T1000 (cell line): ENCODE measurements around the gene SPNS1.

ENCODE experiments used
- DNase-seq: peaks from one replicate; lab custom pipeline; 2025; ENCODE audit warnings: mixed read lengths; lab: John Stamatoyannopoulos, UW

SPNS1 gene

DNA sequence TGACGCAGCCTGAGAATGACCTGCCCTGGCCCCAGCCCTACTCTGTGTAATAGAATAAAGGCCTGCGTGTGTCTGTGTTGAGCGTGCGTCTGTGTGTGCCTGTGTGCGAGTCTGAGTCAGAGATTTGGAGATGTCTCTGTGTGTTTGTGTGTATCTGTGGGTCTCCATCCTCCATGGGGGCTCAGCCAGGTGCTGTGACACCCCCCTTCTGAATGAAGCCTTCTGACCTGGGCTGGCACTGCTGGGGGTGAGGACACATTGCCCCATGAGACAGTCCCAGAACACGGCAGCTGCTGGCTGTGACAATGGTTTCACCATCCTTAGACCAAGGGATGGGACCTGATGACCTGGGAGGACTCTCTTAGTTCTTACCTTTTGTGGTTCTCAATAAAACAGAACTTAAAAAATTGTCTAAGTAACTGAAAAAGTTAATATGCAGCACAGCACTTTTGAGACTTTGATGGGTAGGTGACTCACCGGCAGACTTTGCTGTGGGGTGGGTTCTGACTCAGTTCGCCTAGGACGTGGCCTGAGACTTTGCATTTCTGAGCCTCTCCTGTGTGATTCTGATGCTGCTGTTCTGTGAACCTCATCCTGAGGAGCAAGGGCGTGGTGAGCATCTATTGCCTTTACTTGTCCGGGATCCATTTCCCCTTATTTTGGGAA, 15.9 kb downstream of the SPNS1 start:
- DNase-seq = no peak

DNA sequence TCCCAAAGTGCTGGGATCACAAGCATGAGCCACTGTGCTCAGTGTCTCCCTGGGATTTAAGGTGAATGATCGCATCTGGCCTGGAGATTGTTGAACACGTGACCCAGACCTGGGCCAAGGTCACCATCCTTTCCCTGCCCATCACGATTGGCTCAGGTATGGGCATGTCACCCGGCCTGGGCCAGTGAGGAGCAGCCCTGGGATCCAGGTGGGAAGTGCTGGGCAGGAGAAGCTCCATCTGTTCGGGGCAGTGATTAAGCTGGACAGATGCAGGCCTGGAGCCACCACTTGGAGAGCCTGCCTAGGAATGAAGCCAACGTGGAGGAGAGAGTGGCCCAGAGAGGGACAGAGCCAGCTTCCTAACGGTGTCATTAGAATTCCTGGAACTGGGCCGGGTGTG, 17.1 kb downstream of the SPNS1 start:
- DNase-seq = no peak

DNA sequence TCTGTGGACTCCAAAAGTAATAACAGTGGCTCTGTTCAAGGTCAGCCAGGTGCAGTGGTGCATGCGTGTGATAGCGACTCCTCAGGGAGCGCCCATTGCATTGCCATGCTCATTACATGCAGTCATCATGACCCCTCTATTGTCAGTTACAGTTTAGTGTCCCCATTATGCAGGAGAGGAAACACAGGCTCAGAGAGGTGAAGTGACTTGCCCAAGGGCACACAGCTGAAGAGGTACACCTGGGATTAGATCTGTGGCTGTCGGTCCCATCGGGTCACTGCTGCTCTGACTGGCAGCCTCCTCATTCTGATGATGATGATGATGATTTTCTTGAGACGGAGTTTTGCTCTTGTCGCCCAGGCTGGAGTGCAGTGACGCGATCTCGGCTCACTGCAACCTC, 17.9 kb downstream of the SPNS1 start:
- no peak for DNase-seq

DNA sequence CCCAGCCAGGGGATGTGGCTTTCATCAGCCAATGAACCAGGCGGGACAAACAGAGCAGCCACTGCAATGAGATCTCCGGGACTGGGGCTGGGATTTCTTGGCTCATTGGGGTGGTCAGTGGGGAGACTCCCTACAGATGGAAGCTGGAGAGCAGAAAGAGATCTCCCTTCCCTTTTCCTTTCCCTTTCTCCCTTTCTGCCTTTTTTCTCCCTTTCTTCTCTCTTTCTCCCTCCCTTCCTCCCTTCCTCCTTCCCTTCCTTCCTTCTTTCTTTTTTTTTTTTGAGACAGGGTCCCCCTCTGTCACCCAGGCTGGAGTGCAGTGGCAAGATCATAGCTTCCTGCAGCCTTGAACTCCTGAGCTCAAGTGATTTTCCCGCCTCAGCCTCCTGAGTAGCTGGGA, 24.3 kb downstream of the SPNS1 start:
- no peak for DNase-seq

DNA sequence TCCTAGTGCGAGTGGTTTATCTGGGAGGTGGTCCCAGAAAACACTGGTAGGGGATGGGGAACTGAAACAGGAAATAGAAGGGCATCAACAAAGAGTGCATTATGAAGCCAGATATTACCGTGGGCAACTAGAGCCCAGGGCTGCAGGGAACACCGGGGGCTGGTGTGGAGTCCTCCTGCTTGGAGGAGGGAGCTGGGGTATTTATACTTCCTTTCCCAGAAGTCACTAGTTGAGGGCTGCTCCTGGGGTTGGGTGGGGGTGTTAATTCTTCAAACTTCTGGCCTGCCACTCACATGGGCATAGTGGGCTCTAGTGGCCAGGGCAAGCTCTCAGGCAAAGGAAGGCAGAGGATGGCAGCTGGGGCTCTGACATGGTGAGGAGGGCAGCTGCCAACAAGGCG, 25.0 kb downstream of the SPNS1 start:
- no peak for DNase-seq

DNA sequence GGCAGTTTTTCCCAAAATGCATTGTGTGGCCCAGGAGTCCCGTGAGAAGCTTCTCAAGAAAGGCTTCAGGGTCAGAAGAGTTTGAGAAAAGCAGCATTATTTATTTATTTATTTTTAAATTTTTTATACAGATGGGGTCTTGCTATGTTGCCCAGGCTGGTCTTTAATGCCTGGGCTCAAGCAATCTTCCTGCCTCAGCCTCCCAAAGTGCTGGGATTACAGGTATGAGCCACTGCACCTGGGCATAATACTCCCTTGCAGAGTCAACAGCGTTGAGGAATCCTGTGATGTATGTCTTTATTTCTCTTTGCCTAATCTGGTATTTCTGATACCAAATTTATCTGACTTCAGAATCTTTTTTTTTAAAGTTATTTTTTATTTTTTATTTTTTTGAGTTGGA, 25.4 kb downstream of the SPNS1 start:
- no peak for DNase-seq

DNA sequence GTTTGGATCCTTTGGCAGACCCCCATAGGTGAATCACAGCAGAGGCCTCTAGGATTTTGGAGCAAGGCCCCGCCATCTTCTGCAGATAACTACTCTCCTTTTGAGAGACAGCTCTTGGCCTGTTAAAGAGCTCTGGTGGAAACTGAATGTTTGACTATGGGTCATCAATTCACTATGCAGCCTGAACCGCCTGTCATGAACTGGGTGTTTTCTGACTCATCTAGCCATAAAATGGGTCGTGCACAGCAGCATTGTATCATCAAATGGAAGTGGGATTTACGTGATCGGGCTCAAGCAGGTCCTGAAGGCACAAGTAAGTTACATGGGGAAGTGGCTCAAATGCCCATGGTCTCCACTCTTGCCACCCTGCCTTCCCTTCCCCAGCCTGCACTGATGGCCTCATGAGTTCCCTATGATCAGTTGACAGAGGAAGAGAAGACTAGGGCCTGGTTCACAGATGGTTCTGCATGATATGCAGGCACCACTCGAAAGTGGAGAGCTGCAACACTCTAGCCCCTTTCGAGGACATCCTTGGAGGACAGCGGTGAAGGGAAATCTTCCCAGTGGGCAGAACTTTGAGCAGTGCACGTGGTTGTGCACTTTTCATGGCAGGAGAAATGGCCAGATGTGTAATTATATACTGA, 30.0 kb downstream of the SPNS1 start:
- peak; percentile 9 for DNase-seq

DNA sequence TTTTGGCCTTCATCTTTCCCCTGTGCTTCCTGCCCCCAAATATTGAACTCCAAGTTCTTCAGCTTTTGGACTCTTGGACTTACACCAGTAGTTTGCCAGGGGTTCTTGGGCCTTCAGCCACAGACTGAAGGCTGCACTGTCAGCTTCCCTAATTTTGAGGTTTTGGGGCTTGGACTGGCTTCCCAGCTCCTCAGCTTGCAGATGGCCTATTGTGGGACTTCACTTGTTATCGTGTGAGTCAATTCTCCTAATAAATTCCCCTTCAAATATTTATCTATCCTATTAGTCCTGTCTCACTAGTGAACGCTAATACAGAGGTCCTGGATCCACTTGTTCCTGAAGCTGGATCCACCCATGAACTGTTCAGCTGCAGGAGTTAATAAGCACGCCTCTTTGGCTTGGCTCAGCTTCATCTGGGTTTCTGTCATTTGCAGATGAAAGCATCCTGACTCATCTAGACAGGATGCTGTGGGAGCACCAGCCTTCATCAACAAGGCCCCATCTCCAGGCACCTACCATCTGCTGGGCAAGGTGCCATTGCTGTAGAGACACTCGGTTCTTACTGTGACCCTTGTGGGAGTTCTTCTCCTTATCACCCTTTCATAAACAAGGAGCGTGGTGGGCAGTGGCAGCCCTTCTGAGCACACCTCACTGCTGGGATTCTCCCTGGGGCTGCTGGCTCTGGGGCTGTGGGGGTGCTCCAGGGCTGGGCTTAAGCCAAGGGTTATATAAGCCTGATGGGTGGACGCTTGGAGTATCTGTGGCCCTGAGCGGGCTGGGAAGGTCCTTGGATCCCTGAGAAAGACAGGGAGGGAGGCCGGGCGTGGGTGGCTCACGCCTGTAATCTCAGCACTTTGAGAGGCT, 33.4 kb downstream of the SPNS1 start:
- no peak for DNase-seq

DNA sequence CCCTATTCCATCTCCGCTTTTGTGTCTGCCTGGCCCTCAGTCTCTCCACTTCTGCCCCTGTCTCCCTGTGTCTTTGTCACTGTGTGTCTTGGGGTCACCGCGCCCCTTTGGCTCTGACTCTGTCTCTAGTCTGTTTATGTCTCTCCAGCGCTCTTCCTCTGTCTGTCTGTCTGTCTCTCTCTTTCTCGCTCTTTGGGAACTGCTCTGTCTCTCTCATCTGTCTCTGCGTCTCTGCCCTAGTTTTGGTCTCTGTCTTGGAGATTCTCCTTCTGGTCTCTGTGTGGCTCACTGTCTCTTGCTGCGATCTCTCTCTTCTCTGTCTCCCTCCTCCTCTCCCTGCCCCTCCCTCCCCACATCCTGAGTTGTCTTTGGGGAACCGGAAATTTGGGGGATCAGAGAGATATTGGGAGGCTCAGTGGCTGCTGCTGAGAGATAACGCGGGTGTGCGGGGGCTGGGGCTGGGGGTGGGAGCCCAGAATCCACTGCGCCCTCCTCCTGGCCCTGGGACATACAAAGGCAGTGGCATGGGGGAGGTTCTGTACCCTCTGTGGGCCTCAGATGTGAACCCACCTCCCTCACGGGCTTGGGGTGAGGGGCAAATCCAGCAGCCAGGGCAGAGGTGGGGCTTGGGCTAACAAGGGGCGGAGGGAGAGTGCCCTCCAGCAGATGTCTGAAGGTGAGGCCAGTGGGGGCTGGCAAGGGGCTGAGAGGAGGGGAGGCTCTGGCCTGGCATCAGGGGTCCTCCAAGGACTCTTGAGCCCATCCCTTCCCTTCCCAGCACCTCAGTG, 34.7 kb downstream of the SPNS1 start:
- no peak for DNase-seq

DNA sequence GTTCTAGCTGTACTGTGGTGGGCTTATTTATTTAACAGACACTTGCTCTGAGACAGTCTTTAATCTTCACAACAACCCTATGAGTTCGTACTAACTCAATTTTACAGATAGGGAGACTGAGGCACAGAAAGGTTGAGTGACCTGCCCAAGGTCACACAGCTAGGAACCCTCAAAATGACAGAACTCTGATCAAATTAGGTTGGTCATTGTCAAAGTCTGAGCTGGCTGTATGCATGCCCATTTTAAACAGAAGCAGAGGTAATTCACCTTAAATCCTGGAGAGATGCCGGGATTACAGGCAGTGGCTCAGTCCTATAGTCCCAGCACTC, 35.2 kb downstream of the SPNS1 start:
- no peak for DNase-seq

DNA sequence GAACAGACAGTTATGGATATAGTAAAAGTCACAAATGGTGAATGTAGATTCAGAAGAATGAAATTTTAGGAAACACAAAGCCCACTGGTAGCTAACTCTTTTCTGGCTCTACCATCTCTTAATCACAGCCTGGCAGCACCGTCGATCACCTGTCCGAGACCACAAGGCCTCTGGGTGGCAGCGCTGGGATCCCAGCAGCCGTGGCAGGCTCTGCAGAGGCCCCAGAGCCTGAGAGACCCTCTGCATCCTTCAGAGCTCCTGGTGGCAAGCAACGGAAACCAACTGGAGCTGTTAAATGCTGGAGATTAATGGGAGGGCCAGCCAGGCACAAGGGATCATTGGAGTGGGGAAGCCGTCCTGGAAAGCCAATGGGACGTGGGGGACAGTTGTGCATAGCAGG, 36.5 kb downstream of the SPNS1 start:
- DNase-seq = no peak

DNA sequence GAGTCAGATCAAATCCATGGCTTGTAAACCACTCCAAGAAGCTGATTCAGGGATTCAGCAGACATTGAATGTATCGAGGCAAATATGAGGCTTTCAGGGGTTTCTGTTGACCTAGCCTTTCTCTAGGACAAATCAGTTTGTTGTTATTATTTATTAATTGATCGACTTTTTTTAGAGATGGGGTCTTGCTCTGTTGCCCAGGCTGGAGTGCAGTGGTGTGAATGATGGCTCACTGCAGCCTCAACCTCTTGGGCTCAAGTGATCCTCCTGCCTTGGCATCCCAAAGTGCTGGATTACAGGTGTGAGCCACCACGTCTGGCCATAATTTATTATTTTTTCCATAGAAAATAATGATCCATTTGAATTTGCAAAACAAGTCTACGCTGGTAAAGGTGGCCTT, 37.3 kb downstream of the SPNS1 start:
- DNase-seq = no peak

DNA sequence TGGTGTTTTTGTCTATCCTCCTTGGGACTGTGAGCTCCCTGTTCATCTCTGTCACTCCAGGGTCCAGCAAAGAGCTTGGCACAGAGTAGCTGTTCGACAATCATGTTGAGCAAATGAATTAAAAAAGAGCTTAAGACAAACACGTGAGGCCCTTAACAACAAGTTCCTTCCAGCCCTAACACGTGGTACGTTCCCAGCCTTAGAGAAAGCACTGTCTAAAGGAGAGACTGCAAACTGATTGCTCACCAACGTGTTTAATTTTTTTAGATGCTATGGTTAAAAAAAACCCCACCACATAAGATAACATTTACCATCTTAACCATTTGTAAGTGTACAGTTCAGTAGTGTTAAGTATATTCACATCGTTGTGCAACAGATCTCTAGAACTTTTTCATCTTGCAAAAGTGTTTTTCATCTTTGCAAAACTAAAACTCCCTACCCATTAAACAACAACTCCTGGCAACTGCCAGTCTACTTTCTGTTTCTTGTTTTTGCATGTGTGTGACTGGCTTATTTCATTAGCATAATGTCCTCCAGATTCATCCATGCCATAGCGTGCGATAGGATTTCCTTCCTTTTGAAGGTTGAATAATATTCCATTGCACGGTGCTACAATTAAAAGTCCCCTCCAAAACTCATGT, 38.5 kb downstream of the SPNS1 start:
- DNase-seq = no peak

DNA sequence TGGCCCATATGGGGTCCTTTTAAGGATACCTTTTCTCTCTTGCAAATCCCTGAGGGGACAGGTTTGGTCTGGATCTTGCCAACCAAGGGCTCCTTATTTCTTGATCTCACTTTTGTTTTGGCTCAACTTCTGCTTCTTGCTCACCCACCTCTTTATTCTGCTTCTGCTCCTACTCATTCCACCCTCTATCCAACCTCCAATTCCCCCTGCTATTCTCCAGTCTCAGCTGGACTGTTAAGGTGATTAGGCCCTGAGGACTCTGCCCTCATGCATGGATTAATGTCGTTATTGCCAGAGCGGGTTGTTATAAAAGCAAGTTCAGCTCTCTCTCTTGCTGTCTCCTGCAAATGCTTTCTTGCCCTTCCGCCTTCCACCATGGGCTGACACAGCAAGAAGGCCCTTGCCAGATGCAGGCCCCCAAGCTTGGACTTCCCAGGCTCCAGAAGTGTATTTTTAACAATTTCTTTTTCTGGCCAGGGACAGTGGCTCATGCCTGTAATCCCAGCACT, 40.0 kb downstream of the SPNS1 start:
- DNase-seq = no peak

DNA sequence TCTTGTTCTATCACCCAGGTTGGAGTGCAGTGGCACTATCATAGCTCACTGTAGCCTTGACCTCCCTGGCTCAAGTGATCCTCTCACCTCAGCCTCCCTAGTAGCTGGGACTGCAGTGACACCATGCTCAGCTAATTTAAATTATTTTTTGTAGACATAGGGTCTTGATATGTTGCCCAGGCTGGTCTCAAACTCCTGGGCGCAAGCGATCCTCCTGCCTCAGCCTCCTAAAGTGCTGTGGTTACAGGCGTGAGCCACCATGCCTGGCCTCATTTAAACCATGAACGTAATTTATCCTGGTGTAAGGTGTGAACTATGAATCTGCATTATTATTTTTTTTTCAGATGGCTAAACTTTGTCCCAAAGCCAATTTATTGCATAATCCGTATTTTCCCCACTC, 47.6 kb downstream of the SPNS1 start:
- no peak for DNase-seq

DNA sequence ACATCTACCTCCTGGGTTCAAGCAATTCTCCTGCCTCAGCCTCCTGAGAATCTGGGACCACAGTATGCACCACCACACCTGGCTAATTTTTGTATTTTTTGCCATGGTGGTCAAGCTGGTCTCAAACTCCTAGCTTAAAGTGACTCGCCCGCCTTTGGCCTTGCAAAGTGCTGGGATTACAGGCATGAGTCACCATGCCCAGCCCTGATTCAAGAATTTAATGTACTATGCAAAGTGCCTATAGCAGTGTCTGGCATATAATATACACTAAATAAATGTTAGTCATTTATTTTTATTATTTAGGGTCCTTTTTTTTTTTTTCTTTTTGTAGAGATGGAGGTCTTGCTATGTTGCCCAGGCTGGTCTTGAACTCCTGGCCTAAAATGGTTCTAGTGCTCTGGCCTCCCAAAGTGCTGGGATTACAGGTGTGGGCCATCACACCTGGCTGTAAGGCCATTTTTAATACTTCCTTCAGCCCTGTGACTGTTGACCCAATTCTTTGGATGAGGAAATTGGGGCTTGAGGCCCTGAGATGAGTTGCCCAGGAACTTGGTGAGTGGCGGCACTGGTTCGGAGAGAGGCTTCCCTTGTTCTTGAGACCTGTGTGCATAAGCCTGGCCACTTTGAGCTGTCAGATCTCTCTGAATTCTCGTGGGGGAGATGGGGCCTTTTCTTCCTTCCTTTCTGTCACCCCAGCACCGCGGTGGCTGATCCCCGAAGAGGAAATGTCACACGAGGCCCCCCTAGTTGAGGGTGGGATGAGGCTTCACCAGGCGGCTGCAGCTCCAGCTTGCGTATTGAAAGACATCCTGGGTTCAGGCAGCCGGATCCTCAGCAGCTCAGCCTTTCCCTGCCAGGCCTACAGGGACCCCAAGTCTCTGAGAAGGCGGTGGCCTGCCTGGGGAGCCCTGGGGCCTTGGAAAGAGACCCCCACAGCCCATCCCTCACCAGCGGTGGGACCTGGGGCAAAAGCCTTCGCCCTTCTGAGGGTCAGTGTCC, 49.0 kb downstream of the SPNS1 start:
- DNase-seq = no peak

DNA sequence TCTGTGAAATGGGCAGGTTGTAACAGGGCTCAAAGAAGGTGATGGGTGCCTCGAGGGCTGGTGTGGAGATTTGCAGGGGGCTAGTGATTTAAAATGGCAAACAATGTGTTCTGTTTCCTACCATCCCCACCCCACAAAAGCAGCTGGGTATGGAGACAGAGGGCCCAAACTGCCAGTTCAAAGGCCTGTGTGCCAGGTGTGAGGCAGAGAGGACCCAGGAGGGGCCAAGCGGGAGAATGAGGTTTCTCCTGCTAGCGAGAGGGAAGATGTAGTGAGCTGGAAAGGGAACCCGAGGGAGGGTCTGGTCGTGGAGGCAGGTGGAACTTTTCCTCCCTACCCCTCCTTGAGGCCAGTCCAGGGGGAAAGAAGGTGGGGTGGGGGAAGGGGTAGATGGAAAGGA, 49.7 kb downstream of the SPNS1 start:
- no peak for DNase-seq

DNA sequence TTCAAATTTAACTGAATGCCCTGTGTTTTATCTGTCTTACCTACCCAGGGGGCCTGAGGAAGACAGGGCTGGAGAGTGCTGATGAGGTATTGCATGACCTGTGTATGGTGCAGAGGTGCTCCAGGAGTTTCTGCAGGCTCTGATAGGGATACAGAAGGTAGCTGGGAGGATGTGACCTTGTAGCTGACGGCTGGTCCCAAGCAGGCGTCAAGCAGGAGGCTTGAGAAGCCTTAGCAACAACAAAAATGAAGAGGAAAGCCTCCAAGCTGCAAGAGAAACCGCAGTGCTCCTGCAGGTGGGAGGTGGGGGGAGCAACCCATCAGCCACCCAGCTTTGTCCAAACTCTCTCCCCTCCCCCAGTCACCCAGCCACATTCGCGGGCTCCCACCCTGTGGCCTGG, 50.6 kb downstream of the SPNS1 start:
- no peak for DNase-seq

DNA sequence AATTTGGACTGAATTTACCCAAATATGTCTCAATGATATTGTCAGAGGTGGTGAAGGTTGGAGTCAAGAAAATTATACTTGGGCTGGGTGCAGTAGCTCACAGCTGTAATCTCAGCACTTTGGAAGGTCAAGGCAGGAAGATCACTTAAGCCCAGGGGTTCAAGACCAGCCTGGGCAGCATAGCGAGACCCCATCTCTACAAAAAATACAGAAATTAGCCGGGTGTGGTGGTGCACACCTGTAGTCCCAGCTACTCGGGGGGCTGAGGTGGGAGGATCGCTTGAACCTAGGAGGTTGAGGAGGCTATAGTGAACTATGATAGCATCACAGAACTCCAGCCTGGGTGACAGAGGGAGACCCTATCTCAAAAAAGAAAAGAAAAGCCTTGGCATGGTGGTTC, 51.2 kb downstream of the SPNS1 start:
- DNase-seq = no peak

DNA sequence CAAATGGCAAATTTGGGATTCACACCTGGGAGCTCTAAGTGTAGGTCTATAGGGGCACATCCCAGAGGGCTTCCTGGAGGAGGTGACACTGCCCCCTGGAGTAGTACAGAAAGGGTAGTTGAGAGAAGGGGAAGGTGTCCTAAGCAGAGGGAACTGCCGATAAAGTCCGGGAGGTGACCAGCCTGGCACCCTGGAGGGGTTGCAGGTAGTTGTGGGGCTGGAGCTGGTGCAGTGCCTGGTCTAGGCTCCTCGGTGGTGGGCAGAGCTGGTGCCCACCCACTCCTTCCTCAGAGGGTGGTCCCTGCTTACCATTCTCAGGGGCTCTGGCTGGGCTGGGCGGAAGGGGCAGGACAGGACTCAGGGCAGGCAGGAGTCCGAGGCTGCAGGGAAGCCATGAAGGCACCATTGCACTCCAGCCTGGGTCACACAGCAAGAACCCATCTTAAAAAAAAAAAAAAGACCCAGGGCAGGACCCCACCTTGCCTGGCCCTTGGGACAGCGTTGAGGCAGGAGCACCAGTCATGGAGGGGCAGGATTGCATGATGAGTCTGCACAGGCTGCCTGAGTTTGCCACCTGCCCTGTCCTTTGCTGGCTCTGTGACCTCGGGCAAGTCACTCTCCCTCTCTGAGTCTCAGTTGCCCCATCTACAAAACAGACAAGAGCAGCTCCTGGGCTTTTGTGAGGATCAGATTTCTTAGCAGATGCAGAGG, 54.0 kb downstream of the SPNS1 start:
- no peak for DNase-seq
